HFF-Myc (cell line): ENCODE results near the gene FERMT3.

ENCODE experiments used
- DNase-seq: peaks from one replicate; pipeline ENCODE4 v3.0.0-alpha.2; 2011; ENCODE audit warnings: low read depth; ENCODE audit errors: extremely low read depth
- H3K4me3 ChIP-seq: replicated peaks from 2 replicates; pipeline ENCODE4 v1.5.1; 2011; ENCODE audit warnings: low read depth, mild to moderate bottlenecking, control low read depth, low read length
- TF ChIP-seq, protein P1 (sequence below): IDR thresholded peaks from 2 replicates; pipeline ENCODE4 v1.5.1; 2012; ENCODE audit warnings: mild to moderate bottlenecking, low read depth, low read length, control low read depth; ENCODE audit errors: missing control alignments

FERMT3 gene

DNA sequence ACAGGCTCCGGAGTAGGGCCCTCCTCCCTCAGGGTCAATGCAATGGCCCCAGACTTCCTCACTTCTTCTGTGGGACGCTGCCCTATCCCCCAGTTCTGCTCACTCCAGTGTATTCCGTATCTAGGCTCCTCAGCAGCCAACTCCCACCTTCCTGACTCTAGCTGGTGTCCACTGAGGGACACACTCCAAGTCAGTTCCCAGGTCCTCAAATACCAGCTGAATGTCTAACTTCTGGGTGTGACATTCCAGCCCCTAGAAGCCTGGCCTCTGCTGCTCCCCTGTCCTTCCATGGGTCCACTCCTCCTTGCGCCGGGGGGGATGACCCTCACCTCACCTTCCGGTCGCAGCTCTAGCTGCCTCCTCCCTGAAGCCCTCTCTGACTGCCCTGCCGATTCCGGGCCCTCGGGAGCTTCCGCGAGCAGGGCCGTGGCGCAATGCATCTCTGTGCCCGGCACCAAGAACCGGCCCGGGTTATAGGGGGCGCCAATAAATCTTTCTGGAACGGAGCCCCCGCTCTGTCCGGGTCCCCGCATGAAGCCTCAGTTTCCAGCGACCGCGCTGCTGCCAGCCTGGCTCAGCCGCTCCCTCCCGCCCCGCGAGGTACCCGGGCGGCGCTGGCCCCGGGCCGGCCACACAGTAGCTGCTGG is 62.5 kb downstream of the FERMT3 start:
- DNase-seq, result no peak
- peak overlapping the region; percentile 69 for H3K4me3 ChIP-seq
- TF ChIP-seq, protein P1, sequence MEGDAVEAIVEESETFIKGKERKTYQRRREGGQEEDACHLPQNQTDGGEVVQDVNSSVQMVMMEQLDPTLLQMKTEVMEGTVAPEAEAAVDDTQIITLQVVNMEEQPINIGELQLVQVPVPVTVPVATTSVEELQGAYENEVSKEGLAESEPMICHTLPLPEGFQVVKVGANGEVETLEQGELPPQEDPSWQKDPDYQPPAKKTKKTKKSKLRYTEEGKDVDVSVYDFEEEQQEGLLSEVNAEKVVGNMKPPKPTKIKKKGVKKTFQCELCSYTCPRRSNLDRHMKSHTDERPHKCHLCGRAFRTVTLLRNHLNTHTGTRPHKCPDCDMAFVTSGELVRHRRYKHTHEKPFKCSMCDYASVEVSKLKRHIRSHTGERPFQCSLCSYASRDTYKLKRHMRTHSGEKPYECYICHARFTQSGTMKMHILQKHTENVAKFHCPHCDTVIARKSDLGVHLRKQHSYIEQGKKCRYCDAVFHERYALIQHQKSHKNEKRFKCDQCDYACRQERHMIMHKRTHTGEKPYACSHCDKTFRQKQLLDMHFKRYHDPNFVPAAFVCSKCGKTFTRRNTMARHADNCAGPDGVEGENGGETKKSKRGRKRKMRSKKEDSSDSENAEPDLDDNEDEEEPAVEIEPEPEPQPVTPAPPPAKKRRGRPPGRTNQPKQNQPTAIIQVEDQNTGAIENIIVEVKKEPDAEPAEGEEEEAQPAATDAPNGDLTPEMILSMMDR, result no peak

DNA sequence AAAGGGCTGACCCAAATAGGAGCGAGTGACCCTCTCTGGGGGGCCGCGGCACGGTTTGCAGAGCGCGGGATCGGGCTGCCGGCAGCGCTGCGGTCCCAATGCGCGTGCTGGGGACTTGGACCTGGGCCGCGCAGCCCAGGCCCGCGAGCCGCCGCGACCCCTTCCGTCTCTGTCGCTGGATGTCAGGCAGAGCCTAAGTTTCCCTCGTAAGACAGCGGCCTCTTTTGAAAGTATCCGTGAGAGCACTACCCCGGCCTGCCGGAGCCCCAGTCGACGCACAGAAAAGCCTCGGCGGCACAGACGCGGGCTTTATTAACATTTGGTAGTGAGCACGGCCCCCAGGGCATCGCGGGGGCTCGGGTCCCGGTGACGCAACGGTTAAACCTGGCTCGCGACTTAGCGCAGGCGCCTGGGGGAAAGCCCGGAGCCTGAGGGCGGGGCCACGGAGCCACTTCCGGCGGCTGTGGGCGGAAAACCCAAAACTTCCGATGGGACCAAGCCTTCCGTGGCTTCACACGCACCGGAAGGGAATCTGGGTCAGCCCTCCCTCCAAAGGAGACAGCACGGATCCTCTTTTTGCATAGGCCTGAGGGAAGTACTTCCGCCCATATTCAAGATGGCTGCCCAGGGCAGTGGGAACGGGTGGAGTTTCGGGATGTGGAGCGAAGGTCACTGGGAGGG is 63.2 kb downstream of the FERMT3 start:
- TF ChIP-seq, protein P1, result no peak
- H3K4me3 ChIP-seq, result peak overlapping the region; percentile 69
- DNase-seq, result peak; percentile 100
